IPS DF 6.9 (cell line): Measurements from ENCODE around the gene CWH43.
"Not testable (repeated sequence)": the region's sequence is repeated elsewhere in the genome, so short reads cannot be mapped to it uniquely, and the experiment has no call there.

Experiments
- DNase-seq: peaks from one replicate; pipeline ENCODE4 v3.0.0-alpha.2; 2013; ENCODE audit warnings: low read depth, low spot score
- H3K27ac ChIP-seq: one replicate; pipeline ENCODE4 v1.5.1; 2013; ENCODE audit warnings: low read length, control low read depth
- H3K27me3 ChIP-seq: 2 replicates; pipeline ENCODE4 v1.6.1; 2013; ENCODE audit warnings: mild to moderate bottlenecking, low read length; ENCODE audit not compliant: control insufficient read depth, insufficient read depth
- H3K36me3 ChIP-seq: 2 replicates; pipeline ENCODE4 v1.6.1; 2013; ENCODE audit warnings: low read length; ENCODE audit not compliant: control insufficient read depth, insufficient read depth
- H3K4me1 ChIP-seq: 2 replicates; pipeline ENCODE4 v1.6.1; 2013; ENCODE audit warnings: low read length; ENCODE audit not compliant: control insufficient read depth, insufficient read depth
- H3K4me3 ChIP-seq: 2 replicates; pipeline ENCODE4 v1.5.1; 2013; ENCODE audit warnings: mild to moderate bottlenecking, low read length
- H3K9me3 ChIP-seq: 2 replicates; pipeline ENCODE4 v1.6.1; 2013; ENCODE audit warnings: low read length, inconsistent platforms; ENCODE audit not compliant: control insufficient read depth, insufficient read depth
- WGBS: extraction: QIAGEN DNeasy Blood & Tissue Kit; methylation state at CpG from one replicate; pipeline ENCODE4 v1.1.7; 2013; ENCODE audit warnings: mixed read lengths, missing lambda C conversion rate; ENCODE audit not compliant: insufficient read length, insufficient coverage; 5-methylcytosine and 5-hydroxymethylcytosine counted together

Gene CWH43

DNA sequence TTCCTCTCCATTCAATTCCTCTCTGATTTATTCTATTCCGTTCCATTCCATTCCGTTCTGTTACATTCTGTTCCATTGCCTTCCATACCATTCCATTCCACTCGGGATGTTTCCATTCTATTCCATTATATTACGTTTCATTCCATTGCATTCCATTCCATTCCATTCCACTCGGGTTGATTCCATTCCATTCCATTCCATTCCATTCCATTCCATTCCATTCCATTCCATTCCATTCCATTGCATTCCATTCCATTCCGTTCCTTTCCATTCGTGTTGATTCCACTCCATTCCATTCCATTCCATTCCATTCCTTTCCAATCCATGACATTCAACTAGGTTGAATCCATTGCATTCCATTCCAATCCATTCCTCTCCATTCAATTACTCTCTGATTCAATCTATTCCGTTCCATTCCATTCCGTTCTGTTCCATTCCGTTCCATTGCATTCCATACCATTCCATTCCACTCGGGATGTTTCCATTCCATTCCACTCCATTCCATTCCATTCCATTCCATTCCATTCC lies 106.6 kb downstream of the CWH43 start:
- H3K4me1 ChIP-seq, H3K36me3 ChIP-seq, DNase-seq, H3K4me3 ChIP-seq, H3K27me3 ChIP-seq: not testable (repeated sequence)
- peaks cover 15% of the 10 kb centered on the region for H3K9me3 ChIP-seq
- 100% methylated on average over 6 of the region's 11 CpGs for WGBS
- H3K27ac ChIP-seq = peak overlapping the region; percentile 76

DNA sequence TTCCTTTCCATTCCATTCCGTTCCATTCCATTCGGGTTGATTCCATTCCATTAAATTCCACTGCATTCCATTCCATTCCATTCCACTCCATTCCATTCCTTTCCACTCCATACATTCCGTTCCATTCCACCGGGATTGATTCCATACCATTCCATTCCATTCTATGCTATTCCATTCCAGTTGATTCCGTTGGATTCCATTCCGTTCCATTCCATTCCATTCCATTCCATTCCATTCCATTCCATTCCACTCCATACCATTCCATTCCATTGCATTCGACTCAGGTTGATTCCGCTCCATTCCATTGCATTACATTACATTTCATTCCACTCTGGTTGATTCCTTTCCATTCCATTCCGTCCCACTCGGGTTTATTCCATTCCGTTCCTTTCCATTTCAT lies 110.1 kb downstream of the CWH43 start:
- H3K27ac ChIP-seq, H3K36me3 ChIP-seq, DNase-seq, H3K27me3 ChIP-seq, H3K4me3 ChIP-seq, H3K4me1 ChIP-seq: not testable (repeated sequence)
- 100% methylated on average over 6 of the region's 11 CpGs for WGBS
- H3K9me3 ChIP-seq = peaks cover 20% of the 10 kb centered on the region

DNA sequence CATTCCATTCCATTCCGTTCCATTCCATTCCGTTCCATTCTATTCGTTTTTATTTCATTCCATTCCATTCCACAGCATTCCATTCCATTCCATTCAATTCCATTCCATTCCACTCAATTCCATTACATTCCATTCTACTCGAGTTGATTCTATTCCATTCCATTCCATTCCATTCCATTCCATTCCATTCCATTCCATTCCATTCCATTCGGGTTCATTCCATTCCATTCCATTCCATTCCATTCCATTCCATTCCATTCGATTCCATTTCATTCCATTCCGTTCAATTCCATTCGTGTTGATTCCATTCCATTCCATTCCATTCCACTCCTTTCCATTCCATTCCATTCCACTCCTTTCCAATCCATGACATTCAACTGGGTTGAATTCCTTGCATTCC lies 110.6 kb downstream of the CWH43 start:
- H3K27me3 ChIP-seq, H3K27ac ChIP-seq, DNase-seq, H3K4me3 ChIP-seq, H3K36me3 ChIP-seq, H3K4me1 ChIP-seq: not testable (repeated sequence)
- WGBS = 100% methylated on average over 5 of the region's 8 CpGs
- H3K9me3 ChIP-seq = peaks cover 19% of the 10 kb centered on the region

DNA sequence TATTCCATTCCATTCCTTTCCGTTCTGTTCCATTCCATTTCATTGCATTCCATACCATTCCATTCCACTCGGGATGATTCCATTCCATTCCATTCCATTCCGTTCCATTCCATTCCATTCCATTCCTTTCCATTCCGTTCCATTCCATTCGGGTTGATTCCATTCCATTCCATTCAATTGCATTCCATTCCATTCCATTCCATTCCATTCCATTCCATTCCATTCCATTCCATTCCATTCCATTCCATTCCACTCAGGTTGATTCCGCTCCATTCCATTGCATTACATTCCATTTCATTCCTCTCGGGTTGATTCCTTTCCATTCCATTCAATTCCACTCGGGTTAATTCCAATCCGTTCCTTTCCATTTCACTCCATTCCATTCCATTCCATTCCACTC lies 111.0 kb downstream of the CWH43 start:
- not testable (repeated sequence) for H3K27me3 ChIP-seq, H3K4me1 ChIP-seq, H3K27ac ChIP-seq, H3K4me3 ChIP-seq, DNase-seq, H3K36me3 ChIP-seq
- WGBS = 99% methylated on average over 7 of the region's 9 CpGs
- H3K9me3 ChIP-seq = peaks cover 17% of the 10 kb centered on the region

DNA sequence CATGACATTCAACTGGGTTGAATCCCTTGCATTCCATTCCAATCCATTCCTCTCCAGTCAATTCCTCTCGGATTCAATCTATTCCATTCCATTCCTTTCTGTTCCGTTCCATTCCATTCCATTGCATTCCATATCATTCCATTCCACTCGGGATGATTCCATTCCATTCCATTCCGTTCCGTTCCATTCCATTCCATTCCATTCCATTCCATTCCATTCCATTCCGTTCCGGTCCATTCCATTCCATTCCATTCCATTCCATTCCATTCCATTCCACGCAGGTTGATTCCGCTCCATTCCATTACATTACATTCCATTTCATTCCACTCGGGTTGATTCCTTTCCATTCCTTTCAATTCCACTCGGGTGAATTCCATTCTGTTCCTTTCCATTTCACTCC lies 111.4 kb downstream of the CWH43 start:
- H3K9me3 ChIP-seq = peaks cover 15% of the 10 kb centered on the region
- H3K27ac ChIP-seq, H3K36me3 ChIP-seq, H3K27me3 ChIP-seq, DNase-seq, H3K4me1 ChIP-seq, H3K4me3 ChIP-seq: not testable (repeated sequence)
- WGBS = 97% methylated on average over 6 of the region's 11 CpGs

DNA sequence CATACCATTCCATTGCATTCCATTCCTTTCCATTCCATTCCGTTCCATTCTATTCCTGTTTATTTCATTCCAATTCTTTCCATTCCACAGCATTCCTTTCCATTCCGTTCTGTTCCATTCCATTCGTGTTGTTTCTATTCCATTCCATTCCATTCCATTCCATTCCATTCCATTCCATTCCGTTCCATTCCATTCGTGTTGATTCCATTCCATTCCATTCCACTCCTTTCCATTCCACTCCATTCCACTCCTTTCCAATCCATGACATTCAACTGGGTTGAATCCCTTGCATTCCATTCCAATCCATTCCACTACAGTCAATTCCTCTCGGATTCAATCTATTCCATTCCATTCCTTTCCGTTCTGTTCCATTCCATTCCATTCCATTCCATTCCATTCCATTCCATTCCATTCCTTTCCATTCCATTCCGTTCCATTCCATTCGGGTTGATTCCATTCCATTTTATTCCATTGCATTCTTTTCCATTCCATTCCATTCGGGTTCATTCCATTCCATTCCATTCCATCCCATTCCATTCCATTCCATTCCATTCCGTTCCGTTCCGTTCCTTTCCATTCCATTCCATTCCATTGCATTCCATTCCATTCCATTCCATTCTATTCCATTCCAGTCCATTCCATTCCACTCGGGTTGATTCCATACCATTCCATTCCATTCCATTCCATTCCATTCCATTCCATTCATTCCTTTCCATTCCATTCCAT lies 112.1 kb downstream of the CWH43 start:
- H3K4me1 ChIP-seq, DNase-seq, H3K4me3 ChIP-seq, H3K27me3 ChIP-seq, H3K27ac ChIP-seq, H3K36me3 ChIP-seq: not testable (repeated sequence)
- peaks cover 12% of the 10 kb centered on the region for H3K9me3 ChIP-seq
- over 99% methylated on average over 10 of the region's 14 CpGs for WGBS

DNA sequence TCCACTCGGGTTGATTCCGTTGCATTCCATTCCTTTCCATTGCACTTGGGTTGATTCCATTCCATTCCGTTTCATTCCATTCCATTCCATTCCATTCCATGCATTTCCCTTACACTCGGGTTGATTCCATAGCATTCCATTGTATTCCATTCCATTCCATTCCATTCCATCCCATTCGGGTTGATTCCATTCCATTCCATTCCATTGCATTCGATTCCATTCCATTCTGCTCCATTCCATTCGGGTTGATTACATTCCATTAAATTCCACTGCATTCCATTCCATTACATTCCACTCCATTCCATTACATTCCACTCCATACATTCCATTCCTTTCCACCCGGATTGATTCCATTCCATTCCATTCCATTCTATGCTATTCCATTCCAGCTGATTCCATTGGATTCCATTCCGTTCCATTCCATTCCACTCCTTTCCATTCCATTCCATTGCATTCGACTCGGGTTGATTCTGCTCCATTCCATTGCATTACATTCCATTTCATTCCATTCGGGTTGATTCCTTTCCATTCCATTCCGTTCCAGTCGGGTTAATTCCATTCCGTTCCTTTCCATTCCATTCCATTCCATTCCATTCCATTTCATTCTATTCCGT lies 113.9 kb downstream of the CWH43 start:
- not testable (repeated sequence) for DNase-seq, H3K27ac ChIP-seq, H3K4me1 ChIP-seq, H3K4me3 ChIP-seq, H3K27me3 ChIP-seq, H3K36me3 ChIP-seq
- 100% methylated on average over 4 of the region's 16 CpGs for WGBS
- H3K9me3 ChIP-seq = peaks cover 16% of the 10 kb centered on the region

DNA sequence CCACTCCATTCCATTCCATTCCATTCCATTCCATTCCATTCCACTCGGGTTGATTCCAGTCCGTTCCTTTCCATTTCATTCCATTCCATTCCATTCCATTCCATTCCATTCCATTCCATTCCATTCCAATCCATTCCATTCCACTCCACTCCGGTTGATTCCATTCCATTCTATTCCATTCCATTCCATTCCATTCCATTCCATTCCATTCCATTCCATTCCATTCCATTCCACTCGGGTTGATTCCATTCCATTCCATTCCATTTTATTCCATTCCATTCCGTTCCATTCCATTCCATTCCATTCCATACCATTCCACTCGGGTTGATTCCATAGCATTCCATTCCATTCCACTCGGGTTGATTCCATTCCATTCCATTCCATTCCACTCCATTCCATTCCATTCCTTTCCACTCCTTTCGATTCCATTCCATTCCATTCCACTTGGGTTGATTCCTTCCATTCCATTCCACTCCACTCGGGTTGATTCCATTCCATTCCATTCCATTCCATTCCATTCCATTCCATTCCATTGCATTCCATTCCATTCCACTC lies 116.3 kb downstream of the CWH43 start:
- 92% methylated on average over 2 of the region's 9 CpGs for WGBS
- H3K27ac ChIP-seq, H3K4me3 ChIP-seq, H3K27me3 ChIP-seq, H3K36me3 ChIP-seq, DNase-seq, H3K4me1 ChIP-seq: not testable (repeated sequence)
- peaks cover 12% of the 10 kb centered on the region for H3K9me3 ChIP-seq

DNA sequence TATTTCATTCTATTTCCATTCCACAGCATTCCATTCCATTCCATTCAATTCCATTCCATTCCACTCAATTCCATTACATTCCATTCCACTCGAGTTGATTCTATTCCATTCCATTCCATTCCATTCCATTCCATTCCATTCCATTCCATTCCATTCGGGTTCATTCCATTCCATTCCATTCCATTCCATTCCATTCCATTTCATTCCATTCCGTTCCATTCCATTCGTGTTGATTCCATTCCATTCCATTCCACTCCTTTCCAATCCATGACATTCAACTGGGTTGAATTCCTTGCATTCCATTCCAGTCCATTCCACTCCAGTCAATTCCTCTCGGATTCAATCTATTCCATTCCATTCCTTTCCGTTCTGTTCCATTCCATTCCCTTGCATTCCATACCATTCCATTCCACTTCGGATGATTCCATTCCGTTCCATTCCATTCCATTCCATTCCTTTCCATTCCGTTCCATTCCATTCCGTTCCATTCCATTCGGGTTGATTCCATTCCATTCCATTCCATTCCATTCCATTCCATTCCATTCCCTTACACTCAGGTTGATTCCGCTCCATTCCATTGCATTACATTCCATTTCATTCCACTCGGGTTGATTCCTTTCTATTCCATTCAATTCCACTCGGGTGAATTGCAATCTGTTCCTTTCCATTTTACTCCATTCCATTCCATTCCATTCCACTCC lies 117.5 kb downstream of the CWH43 start:
- not testable (repeated sequence) for H3K4me1 ChIP-seq, H3K4me3 ChIP-seq, DNase-seq, H3K36me3 ChIP-seq, H3K27ac ChIP-seq, H3K27me3 ChIP-seq
- WGBS = 100% methylated on average over 3 of the region's 14 CpGs
- peaks cover 11% of the 10 kb centered on the region for H3K9me3 ChIP-seq

DNA sequence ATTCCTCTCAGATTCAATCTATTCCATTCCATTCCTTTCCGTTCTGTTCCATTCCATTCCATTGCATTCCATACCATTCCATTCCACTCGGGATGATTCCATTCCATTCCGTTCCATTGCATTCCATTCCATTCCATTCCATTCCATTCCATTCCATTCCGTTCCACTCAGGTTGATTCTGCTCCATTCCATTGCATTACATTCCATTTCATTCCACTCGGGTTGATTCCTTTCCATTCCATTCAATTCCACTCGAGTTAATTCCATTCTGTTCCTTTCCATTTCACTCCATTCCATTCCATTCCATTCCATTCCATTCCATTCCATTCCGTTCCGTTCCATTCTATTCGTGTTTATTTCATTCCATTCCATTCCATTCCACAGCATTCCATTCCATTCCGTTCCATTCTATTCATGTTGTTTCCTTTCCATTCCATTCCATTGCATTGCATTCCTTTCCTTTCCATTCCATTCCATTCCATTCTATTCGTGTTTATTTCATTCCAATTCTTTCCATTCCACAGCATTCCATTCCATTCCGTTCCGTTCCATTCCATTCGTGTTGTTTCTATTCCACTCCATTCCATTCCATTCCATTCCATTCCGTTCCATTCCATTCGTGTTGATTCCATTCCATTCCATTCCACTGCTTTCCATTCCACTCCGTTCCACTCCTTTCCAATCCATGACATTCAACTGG lies 118.3 kb downstream of the CWH43 start:
- H3K27me3 ChIP-seq, H3K4me3 ChIP-seq: not testable (repeated sequence)
- H3K9me3 ChIP-seq = peaks cover 11% of the 10 kb centered on the region

More for the DNA sequence above, 118.3 kb downstream of the CWH43 start:
- not testable (repeated sequence) for H3K27ac ChIP-seq, DNase-seq, H3K36me3 ChIP-seq, H3K4me1 ChIP-seq
- WGBS = 100% methylated on average over 9 of the region's 17 CpGs
